Loucy (cell line): ENCODE data around the gene CFAP54.

ENCODE experiments used
- CTCF ChIP-seq: fragments of 200-600 bp; sonication (generic); conservative IDR thresholded peaks from 2 replicates; pipeline ENCODE4 v1.5.1; 2014; ENCODE audit warnings: mild to moderate bottlenecking, antibody characterized with exemption, low read length
- EZH2phosphoT487 ChIP-seq: fragments of 200-600 bp; IDR thresholded peaks from 2 replicates; pipeline ENCODE4 v1.6.1; 2018; ENCODE audit warnings: antibody characterized with exemption, mild to moderate bottlenecking, moderate library complexity, borderline replicate concordance

GRCh38 chr12:96810477-96810876 is 321.1 kb downstream of the CFAP54 start:
- TF ChIP-seq CTCF (no peak), EZH2phosphoT487 (no peak)
